ENCODE measurements around the gene ZNF764. TPM values are rescaled to one million over a fixed set of nuclear protein-coding genes. Genes with fewer than 3 reads are reported as not detected.

Gene ZNF764
- total RNA-seq, 4 donors from 2014 or later, result 3.7 to 5.5 (median 4.9) TPM

DNA sequence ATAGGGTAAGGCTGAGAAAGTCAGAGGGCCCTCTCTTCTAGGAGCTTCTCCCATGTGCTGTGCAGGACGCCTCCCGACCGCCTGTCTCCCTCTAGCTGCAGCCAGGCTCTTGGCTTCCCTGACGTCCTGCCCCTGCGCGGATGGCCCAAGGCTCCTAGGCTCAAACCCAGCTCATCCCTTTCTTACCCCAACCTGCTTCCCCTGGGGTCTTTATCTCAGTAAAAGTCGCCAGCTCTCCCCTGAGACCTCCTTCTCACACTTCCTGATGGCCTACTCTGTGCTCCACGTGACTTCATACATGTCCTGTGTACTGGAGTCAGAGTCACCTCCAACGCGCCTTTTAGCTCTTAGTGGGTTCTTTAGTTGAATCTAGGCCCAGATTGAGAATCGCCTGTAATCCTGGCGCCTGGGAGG is 22.4 kb downstream of the ZNF764 start:
- Histone ChIP-seq H3K9me3 (no peaks in the 10 kb centered on the region), H3K4me1 (peaks cover 23 to 27% of the 10 kb centered on the region in 2 donors), H3K36me3 (peaks cover 0 to 10% of the 10 kb centered on the region in 2 donors), H3K27me3 (no peaks in the 10 kb centered on the region), H3K4me3 (peak overlapping the region; percentile 65 to 88 (median 82)), H3K27ac (peak overlapping the region; percentile 90 to 96 (median 94))
- intact Hi-C loops (cut with DNase I; ENCODE audit: low total_unique reads) (loop anchor here (1.0 to 10.0 kb wide), 6 partner anchors 23 to 541 kb away; partner anchors contain the start of genes HIRIP3, INO80E, ZNF688 and ZNF764), in situ Hi-C loops (cut with MboI; ENCODE audit: low sequenced_read_pairs in 4 of 4) (loop anchor here in 2 of 4 donors (10.0 kb wide), 2 partner anchors 91 to 101 kb away; partner anchors contain the start of genes DCTPP1 (in 1 of the 2) and SEPHS2 (in 1 of the 2))
- ATAC-seq (peak; percentile 67 to 70), DNase-seq (peak; percentile 74 to 78)
- peak in 1 of 2 donors; percentile 18 for TF ChIP-seq POLR2A (IDR thresholded peaks at IDR 0.05)
- TF ChIP-seq, protein P1, sequence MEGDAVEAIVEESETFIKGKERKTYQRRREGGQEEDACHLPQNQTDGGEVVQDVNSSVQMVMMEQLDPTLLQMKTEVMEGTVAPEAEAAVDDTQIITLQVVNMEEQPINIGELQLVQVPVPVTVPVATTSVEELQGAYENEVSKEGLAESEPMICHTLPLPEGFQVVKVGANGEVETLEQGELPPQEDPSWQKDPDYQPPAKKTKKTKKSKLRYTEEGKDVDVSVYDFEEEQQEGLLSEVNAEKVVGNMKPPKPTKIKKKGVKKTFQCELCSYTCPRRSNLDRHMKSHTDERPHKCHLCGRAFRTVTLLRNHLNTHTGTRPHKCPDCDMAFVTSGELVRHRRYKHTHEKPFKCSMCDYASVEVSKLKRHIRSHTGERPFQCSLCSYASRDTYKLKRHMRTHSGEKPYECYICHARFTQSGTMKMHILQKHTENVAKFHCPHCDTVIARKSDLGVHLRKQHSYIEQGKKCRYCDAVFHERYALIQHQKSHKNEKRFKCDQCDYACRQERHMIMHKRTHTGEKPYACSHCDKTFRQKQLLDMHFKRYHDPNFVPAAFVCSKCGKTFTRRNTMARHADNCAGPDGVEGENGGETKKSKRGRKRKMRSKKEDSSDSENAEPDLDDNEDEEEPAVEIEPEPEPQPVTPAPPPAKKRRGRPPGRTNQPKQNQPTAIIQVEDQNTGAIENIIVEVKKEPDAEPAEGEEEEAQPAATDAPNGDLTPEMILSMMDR (IDR thresholded peaks at IDR 0.05 in 4 of 5, conservative IDR thresholded peaks at IDR 0.05 in 1 of 5), result peak; percentile 44 to 75 (median 59)

DNA sequence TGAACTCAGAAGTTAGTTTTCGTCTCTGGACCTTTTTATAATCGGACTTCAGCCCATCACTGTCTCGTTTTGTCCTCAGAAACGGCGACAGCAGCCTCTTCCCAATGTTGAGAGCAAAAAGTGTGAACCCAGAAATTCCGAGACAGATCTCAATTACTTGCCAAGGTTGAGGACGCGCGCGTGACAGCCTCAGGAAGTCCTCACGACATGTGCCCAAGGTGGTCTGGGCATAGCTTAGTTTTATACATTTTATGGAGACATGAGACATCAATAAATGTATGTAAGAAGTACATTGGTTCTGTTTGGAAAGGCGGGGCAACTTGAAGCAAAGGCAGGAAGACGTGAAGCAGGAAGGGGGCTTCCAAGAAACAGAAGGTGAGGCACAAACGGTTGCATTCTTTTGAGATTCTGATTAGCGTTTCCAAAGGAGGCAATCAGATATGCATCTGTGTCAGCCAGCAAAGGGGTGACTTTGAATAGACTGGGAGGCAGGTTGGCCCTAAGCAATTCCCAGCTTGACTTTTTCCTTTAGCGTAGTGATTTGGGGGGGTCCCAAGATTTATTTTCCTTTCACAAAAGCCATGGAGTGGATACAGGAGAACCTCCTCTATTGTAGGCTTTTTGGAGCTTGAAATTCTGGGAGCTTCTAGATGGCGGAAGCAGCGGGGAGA is 22.9 kb downstream of the ZNF764 start:
- Histone ChIP-seq H3K9me3 (no peaks in the 10 kb centered on the region), H3K4me3 (peak overlapping the region; percentile 65 to 88 (median 82)), H3K4me1 (peaks cover 23 to 27% of the 10 kb centered on the region in 2 donors), H3K27ac (peak overlapping the region; percentile 90 to 96 (median 94)), H3K36me3 (peaks cover 0 to 10% of the 10 kb centered on the region in 2 donors), H3K27me3 (no peaks in the 10 kb centered on the region)
- peak; percentile 27 to 47 for ATAC-seq
- TF ChIP-seq, protein P1 (IDR thresholded peaks at IDR 0.05 in 4 of 5, conservative IDR thresholded peaks at IDR 0.05 in 1 of 5), result no peak
- TF ChIP-seq POLR2A (IDR thresholded peaks at IDR 0.05), result no peak
- intact Hi-C loops (cut with DNase I; ENCODE audit: low total_unique reads), result loop anchor here (1.0 to 10.0 kb wide), 5 partner anchors 23 to 540 kb away; partner anchors contain the start of genes HIRIP3, INO80E, ZNF688 and ZNF764
- peak in 1 of 2 donors; percentile 17 for DNase-seq
- in situ Hi-C loops (cut with MboI; ENCODE audit: low sequenced_read_pairs in 4 of 4), result loop anchor here in 2 of 4 donors (10.0 kb wide), 2 partner anchors 90 to 100 kb away; partner anchors contain the start of genes DCTPP1 (in 1 of the 2) and SEPHS2 (in 1 of the 2)

DNA sequence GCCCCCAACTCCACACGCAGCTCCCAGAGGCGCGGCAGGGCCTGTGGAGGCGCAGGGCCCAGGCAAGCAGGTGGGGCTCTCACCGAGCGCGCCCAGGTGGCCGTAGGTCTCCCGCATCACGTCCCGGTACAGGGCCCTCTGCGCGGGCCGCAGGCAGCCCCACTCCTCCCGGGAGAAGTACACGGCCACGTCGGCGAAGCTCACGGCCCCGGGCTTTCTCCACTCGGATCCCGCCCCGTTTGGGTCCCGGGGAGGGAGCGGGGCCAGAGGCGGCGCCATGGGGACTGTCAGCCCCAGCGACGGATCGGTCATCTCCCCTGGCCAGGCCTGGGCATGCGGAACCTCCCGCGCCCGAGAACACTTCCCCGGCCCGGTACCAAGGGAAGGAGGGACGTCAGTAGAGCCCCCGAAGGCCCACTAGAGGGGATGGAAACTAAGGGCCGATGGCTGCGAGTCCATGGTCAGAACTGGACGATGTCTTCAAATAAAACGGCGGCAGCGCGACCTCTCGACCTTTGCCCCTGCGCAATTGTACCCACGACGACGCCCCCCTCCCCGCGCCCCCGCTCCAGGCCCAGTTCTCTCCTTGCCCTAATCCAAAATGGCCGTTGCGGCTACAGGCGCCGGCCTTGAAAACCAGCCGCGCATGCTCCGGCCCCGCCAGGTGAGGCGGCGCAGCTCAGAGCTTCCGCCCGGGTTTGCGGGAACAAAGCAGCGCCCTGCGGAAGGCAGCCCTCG is 23.6 kb downstream of the ZNF764 start, which contains the start of gene ZNF747:
ZNF747 (minus strand) TSS at position 491 of the 738 bp plus-strand sequence; CDS start at position 312, 179 bp downstream.
- Histone ChIP-seq H3K4me1 (peaks cover 23 to 24% of the 10 kb centered on the region in 2 donors), H3K27me3 (no peaks in the 10 kb centered on the region), H3K27ac (peak within 1 kb of the TSS; percentile 90 to 96 (median 94)), H3K36me3 (peaks cover 0 to 10% of the 10 kb centered on the region in 2 donors), H3K9me3 (no peaks in the 10 kb centered on the region), H3K4me3 (peak within 1 kb of the TSS; percentile 65 to 88 (median 82))
- in situ Hi-C loops (cut with MboI; ENCODE audit: low sequenced_read_pairs in 4 of 4), result loop anchor here in 2 of 4 donors (10.0 kb wide), 2 partner anchors 90 to 100 kb away; partner anchors contain the start of genes DCTPP1 (in 1 of the 2) and SEPHS2 (in 1 of the 2)
- ATAC-seq, result peak; percentile 87 to 91
- peak; percentile 93 to 95 for DNase-seq
- intact Hi-C loops (cut with DNase I; ENCODE audit: low total_unique reads), result loop anchor here (1.0 to 10.0 kb wide), 5 partner anchors 24 to 540 kb away; partner anchors contain the start of genes HIRIP3, INO80E, ZNF688 and ZNF764
- TF ChIP-seq, protein P1 (IDR thresholded peaks at IDR 0.05 in 4 of 5, conservative IDR thresholded peaks at IDR 0.05 in 1 of 5), result peak in 1 of 5 experiments; percentile 6
- peak; percentile 71 to 74 for TF ChIP-seq POLR2A (IDR thresholded peaks at IDR 0.05)

DNA sequence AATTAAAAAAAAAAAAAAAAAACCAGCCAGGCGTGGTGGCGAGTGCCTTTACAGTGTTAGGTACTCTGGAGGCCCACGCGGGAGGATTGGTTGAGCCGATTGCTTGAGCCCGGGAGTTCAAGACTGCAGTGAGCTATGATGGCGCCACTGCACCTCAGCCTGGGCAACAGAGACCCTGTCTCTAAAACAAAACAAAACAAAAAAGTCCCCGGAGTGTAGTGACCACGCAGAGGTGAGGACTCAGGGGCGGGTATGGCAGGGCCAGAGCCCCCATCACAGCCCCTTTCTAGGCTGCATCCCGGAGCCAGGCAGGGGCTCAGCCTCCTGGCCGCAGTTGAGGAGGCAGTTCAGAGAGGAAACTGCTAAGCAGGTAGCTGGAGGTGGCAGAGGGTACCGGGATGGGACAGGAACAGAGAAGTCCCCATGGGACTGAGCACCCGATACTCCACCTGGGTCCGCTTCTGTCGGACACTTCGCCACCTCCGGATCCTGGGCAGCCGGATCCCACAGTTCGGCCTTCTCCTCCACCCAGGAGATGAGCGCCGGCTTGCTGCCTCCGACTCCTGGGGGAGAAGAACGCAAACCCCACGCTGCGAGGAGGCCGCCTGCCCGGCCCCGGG is 24.3 kb downstream of the ZNF764 start:
- Histone ChIP-seq H3K4me3 (peak overlapping the region; percentile 65 to 88 (median 82)), H3K27ac (peak overlapping the region; percentile 90 to 96 (median 94)), H3K27me3 (no peaks in the 10 kb centered on the region), H3K36me3 (peaks cover 0 to 10% of the 10 kb centered on the region in 2 donors), H3K9me3 (no peaks in the 10 kb centered on the region), H3K4me1 (peaks cover 26 to 30% of the 10 kb centered on the region in 2 donors)
- intact Hi-C loops (cut with DNase I; ENCODE audit: low total_unique reads), result loop anchor here (10.0 kb wide), 1 partner anchor 539 kb away; the partner anchor contains the start of genes HIRIP3 and INO80E
- DNase-seq (no peak), ATAC-seq (peak in 1 of 2 donors; percentile 1)
- TF ChIP-seq, protein P1 (IDR thresholded peaks at IDR 0.05 in 4 of 5, conservative IDR thresholded peaks at IDR 0.05 in 1 of 5), result no peak
- no peak for TF ChIP-seq POLR2A (IDR thresholded peaks at IDR 0.05)
- in situ Hi-C loops (cut with MboI; ENCODE audit: low sequenced_read_pairs in 4 of 4), result loop anchor here in 2 of 4 donors (10.0 kb wide), 2 partner anchors 89 to 99 kb away; partner anchors contain the start of genes DCTPP1 (in 1 of the 2) and SEPHS2 (in 1 of the 2)

Data from gastrocnemius medialis (tissue), 4 donors.